ENCODE measurements around the gene AUTS2.

Gene AUTS2

GRCh38 chr7:69922026-69922803, 323.9 kb downstream of the AUTS2 start:
- H3K4me3 ChIP-seq (ENCODE audit: low read length), result no peak overlapping the region
- TF ChIP-seq CTCF (conservative IDR thresholded peaks at IDR 0.05; ENCODE audit: low read depth, low read length), result no peak
- no peak for DNase-seq (ENCODE audit: low read depth)

- no peak for DNase-seq (ENCODE audit: low read depth)
- H3K4me3 ChIP-seq (ENCODE audit: low read length), result no peak overlapping the region
- no peak for TF ChIP-seq CTCF (conservative IDR thresholded peaks at IDR 0.05; ENCODE audit: low read depth, low read length)
These were observed 329.2 kb downstream of the AUTS2 start for GRCh38 chr7:69927461-69927860.

- no peak for TF ChIP-seq CTCF (conservative IDR thresholded peaks at IDR 0.05; ENCODE audit: low read depth, low read length)
- DNase-seq (ENCODE audit: low read depth), result no peak
- H3K4me3 ChIP-seq (ENCODE audit: low read length), result no peak overlapping the region
These were observed 330.3 kb downstream of the AUTS2 start for GRCh38 chr7:69928621-69929020.

DNA sequence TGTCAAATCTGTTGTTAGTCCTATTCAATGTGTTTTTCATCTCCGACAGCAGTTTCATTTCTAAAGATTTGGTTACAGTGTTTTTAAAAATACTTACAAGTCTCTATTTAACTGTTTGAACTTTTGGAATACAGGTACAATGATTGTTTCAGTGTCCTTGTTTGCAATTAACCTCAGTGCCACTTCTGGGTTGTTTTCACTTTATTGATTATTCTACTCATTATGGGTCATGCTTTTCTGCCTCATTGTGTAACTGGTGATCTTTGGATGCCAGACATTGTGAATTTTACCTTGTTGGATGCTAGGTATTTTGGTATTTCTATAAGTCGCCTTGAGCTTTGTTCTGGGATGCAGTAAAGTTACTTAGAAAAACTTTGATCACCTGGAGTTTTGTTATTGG, 331.3 kb downstream of the AUTS2 start:
- H3K4me3 ChIP-seq (ENCODE audit: low read length), result no peak overlapping the region
- no peak for TF ChIP-seq CTCF (conservative IDR thresholded peaks at IDR 0.05; ENCODE audit: low read depth, low read length)
- DNase-seq (ENCODE audit: low read depth), result no peak

DNA sequence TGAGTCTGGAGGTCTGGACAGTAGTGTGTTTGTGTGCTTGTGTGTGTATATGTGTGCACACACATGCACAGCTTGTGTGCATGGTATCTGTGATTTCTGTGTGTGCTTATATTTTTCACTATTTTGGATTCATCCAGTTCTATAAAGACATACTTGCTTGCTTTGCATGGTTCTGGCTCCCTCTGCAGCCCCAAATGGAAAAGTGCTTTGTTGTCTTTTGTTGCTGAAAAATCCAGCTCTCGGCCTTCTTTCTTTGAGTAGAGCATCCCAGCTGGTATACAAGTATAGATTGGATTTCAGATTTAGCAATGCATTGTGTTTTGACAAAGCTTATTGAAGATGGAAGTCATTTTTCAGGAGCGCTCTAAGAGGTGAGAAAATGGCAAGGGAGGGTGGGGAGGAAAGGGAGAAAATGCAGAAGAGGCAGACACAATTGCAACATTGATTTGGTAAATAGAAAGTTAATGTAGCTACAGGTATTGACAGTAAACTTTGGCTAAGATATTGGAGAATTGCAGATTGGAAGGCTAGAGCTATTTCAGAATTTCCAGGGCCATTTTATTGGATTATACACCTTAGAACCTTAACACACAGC, 333.9 kb downstream of the AUTS2 start:
- H3K4me3 ChIP-seq (ENCODE audit: low read length), result no peak overlapping the region
- no peak for DNase-seq (ENCODE audit: low read depth)
- peak; percentile 86 for TF ChIP-seq CTCF (conservative IDR thresholded peaks at IDR 0.05; ENCODE audit: low read depth, low read length)

GRCh38 chr7:69934144-69934903, 336.0 kb downstream of the AUTS2 start:
- DNase-seq (ENCODE audit: low read depth), result no peak
- H3K4me3 ChIP-seq (ENCODE audit: low read length), result no peak overlapping the region
- no peak for TF ChIP-seq CTCF (conservative IDR thresholded peaks at IDR 0.05; ENCODE audit: low read depth, low read length)
